HepG2 (cell line): ENCODE measurements around the gene SLC15A3.

Experiments used
- GFI1 ChIP-seq: sonication (generic); formaldehyde crosslinking; IDR thresholded peaks from 2 replicates; pipeline ENCODE4 v1.5.0; 2020; ENCODE audit warnings: missing genetic modification reagents, mild to moderate bottlenecking, borderline replicate concordance
- POLR2A ChIP-seq, 2 experiments: IDR thresholded peaks; 2 replicates each; pipeline ENCODE4 v1.6.1; 2011; ENCODE audit warnings: low read depth in 2 of 2, low read length in 2 of 2, mild to moderate bottlenecking in 1 of 2, moderate library complexity in 1 of 2; ENCODE audit not compliant: insufficient read depth in 1 of 2
- TF ChIP-seq, protein P1 (sequence below): sonication (generic); IDR thresholded peaks from 2 replicates; pipeline ENCODE4 v1.6.1; 2016; ENCODE audit warnings: low read depth, borderline replicate concordance
- TF ChIP-seq, protein P2 (sequence below): sonication (generic); formaldehyde crosslinking; IDR thresholded peaks from 2 replicates; pipeline ENCODE4 v1.5.0; 2020; ENCODE audit warnings: mild to moderate bottlenecking, missing genetic modification reagents, moderate library complexity

GRCh38 chr11:60931917-60932316 is 20.1 kb downstream of the SLC15A3 start:
- TF ChIP-seq, protein P1, sequence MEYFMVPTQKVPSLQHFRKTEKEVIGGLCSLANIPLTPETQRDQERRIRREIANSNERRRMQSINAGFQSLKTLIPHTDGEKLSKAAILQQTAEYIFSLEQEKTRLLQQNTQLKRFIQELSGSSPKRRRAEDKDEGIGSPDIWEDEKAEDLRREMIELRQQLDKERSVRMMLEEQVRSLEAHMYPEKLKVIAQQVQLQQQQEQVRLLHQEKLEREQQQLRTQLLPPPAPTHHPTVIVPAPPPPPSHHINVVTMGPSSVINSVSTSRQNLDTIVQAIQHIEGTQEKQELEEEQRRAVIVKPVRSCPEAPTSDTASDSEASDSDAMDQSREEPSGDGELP, result no peak
- TF ChIP-seq, protein P2, sequence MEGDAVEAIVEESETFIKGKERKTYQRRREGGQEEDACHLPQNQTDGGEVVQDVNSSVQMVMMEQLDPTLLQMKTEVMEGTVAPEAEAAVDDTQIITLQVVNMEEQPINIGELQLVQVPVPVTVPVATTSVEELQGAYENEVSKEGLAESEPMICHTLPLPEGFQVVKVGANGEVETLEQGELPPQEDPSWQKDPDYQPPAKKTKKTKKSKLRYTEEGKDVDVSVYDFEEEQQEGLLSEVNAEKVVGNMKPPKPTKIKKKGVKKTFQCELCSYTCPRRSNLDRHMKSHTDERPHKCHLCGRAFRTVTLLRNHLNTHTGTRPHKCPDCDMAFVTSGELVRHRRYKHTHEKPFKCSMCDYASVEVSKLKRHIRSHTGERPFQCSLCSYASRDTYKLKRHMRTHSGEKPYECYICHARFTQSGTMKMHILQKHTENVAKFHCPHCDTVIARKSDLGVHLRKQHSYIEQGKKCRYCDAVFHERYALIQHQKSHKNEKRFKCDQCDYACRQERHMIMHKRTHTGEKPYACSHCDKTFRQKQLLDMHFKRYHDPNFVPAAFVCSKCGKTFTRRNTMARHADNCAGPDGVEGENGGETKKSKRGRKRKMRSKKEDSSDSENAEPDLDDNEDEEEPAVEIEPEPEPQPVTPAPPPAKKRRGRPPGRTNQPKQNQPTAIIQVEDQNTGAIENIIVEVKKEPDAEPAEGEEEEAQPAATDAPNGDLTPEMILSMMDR (CRISPR knock-in tag), result no peak
- no peak for TF ChIP-seq POLR2A (IDR thresholded peaks at IDR 0.05; ENCODE audit: insufficient read depth in 1 of 2, low read depth in 2 of 2, low read length in 2 of 2)
- no peak for TF ChIP-seq GFI1 (CRISPR knock-in tag)
